T-cell (primary cell): ENCODE data around the gene UPF3A. TPM values are rescaled to one million over a fixed set of nuclear protein-coding genes. Genes with fewer than 3 reads are reported as not detected.

ENCODE experiments used
- ATAC-seq, 4 experiments: fragments of 200-7000 bp in 3 of 4; fragments of 150-1000 bp in 1 of 4; cut with Tn5 transposase; replicated peaks in 1 of 4; 1 replicate in 3 of 4; 2 replicates in 1 of 4; pipeline ENCODE4 v1.10.0; 2021; ENCODE audit warnings: moderate library complexity in 3 of 4, mild to moderate bottlenecking in 2 of 4, moderate number of reproducible peaks in 1 of 4
- CTCF ChIA-PET, 2 donors: fragments of 300-600 bp; sonication (Branson Sonifier 250); formaldehyde crosslinking; loops; one replicate each; lab custom pipeline; 2022; ENCODE audit warnings: antibody characterized with exemption in 2 of 2; lab: Charles Lee
- POLR2A ChIA-PET, 2 donors: fragments of 300-600 bp; sonication (Branson Sonifier 250); formaldehyde crosslinking; loops; one replicate each; lab custom pipeline; 2022; ENCODE audit warnings: antibody characterized with exemption in 2 of 2; lab: Charles Lee
- DNase-seq, 35 experiments: peaks; one replicate each; pipeline versions ENCODE4 v3.0.0 to v3.0.0-alpha.2; 2013 to 2023
- H3K27ac ChIP-seq: one replicate; pipeline ENCODE4 v1.5.1; 2013; ENCODE audit warnings: low read length
- H3K27me3 ChIP-seq, 2 experiments: replicated peaks in 1 of 2; 1 replicate in 1 of 2; 2 replicates in 1 of 2; pipeline versions ENCODE4 v1.6.1 to v1.7.0; 2013; ENCODE audit warnings: low read length in 1 of 2, mixed read lengths in 1 of 2; ENCODE audit not compliant: control insufficient read depth in 2 of 2, insufficient read depth in 2 of 2; ENCODE audit errors: extremely low read depth in 1 of 2
- H3K36me3 ChIP-seq, 2 donors: 1 replicate in 1 of 2; 2 replicates in 1 of 2; pipeline versions ENCODE4 v1.6.1 to v1.7.0; 2013; ENCODE audit warnings: low read length in 1 of 2; ENCODE audit not compliant: control insufficient read depth in 2 of 2, insufficient read depth in 1 of 2; ENCODE audit errors: extremely low read depth in 1 of 2
- H3K4me1 ChIP-seq, 2 experiments: 1 replicate in 1 of 2; 2 replicates in 1 of 2; pipeline versions ENCODE4 v1.6.1 to v1.7.0; 2013; ENCODE audit warnings: low read length in 2 of 2, mixed read lengths in 1 of 2; ENCODE audit not compliant: insufficient read depth in 2 of 2, control insufficient read depth in 1 of 2; ENCODE audit errors: extremely low read depth in 1 of 2
- H3K4me3 ChIP-seq, 2 donors: 1 replicate in 1 of 2; 2 replicates in 1 of 2; pipeline versions ENCODE4 v1.5.1 to v1.7.0; 2013; ENCODE audit warnings: mild to moderate bottlenecking in 2 of 2, low read length in 1 of 2, moderate library complexity in 1 of 2; ENCODE audit not compliant: control insufficient read depth in 1 of 2; ENCODE audit errors: extremely low read depth in 1 of 2
- H3K9me3 ChIP-seq: 2 replicates; pipeline ENCODE4 v1.7.0; 2013
- H3K27ac Mint-ChIP-seq, 2 donors: one replicate each; pipeline ENCODE4 v1.8.0; 2020 to 2021; ENCODE audit warnings: mild to moderate bottlenecking in 2 of 2, mixed read lengths in 2 of 2
- H3K27me3 Mint-ChIP-seq, 2 donors: one replicate each; pipeline ENCODE4 v1.8.0; 2021 to 2022; ENCODE audit warnings: mixed read lengths in 2 of 2
- H3K36me3 Mint-ChIP-seq: one replicate; pipeline ENCODE4 v1.8.0; 2021; ENCODE audit warnings: mixed read lengths
- H3K4me1 Mint-ChIP-seq, 3 donors: one replicate each; pipeline ENCODE4 v1.8.0; 2020 to 2022; ENCODE audit warnings: mixed read lengths in 3 of 3, mild to moderate bottlenecking in 1 of 3
- H3K4me3 Mint-ChIP-seq, 3 donors: one replicate each; pipeline ENCODE4 v1.8.0; 2020 to 2022; ENCODE audit warnings: mild to moderate bottlenecking in 3 of 3, mixed read lengths in 3 of 3, moderate library complexity in 3 of 3
- H3K9me3 Mint-ChIP-seq, 3 donors: one replicate each; pipeline ENCODE4 v1.8.0; 2020 to 2022; ENCODE audit warnings: mixed read lengths in 3 of 3
- WGBS: methylation state at CpG from one replicate; pipeline ENCODE4 v1.1.5; 2013; ENCODE audit warnings: missing lambda C conversion rate; ENCODE audit not compliant: insufficient coverage; 5-methylcytosine and 5-hydroxymethylcytosine counted together
- total RNA-seq, 35 experiments: library from RNA in 6 of 35; stranded (reverse) in 6 of 35; fragments of 120-200 nt in 1 of 35; gene quantifications; one replicate each; pipeline versions ENCODE4 v1.2.1 to v1.2.4 and lab custom pipeline; 2013 to 2026

UPF3A gene
- total RNA-seq, 5 donors from 2014 or later (not counting 1 experiment from before 2014, with no cell fraction given) = 40.5 to 105 (median 68.0) TPM

DNA sequence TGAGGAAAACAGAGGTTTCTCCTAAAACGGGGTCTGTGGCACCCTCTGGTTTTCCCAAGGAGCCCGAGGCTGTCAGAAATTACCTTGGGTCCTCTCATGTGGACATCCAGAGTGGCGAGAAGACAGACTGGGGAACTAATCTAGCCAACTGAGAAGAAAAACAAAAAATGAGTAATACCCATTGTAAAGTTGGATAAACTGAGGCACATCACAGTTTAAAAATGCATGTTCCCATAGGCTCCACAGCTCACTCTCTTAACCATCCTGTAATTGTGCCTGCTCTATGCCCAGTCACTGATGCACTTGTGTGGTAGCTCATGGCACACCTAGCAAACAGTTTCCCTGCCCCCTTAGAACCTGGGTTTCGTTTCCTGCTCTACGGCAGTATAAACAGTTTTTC is 15.2 kb upstream of the UPF3A start:
- peaks cover 0 to 54% of the 10 kb centered on the region in 2 donors for H3K36me3 ChIP-seq
- ATAC-seq = no peak
- CTCF ChIA-PET = interaction anchor here in 1 of 2 donors (0.7 kb wide), 2 partner anchors 36 to 46 kb away, joined by 3 read pairs; no protein-coding TSS in a partner anchor

DNA sequence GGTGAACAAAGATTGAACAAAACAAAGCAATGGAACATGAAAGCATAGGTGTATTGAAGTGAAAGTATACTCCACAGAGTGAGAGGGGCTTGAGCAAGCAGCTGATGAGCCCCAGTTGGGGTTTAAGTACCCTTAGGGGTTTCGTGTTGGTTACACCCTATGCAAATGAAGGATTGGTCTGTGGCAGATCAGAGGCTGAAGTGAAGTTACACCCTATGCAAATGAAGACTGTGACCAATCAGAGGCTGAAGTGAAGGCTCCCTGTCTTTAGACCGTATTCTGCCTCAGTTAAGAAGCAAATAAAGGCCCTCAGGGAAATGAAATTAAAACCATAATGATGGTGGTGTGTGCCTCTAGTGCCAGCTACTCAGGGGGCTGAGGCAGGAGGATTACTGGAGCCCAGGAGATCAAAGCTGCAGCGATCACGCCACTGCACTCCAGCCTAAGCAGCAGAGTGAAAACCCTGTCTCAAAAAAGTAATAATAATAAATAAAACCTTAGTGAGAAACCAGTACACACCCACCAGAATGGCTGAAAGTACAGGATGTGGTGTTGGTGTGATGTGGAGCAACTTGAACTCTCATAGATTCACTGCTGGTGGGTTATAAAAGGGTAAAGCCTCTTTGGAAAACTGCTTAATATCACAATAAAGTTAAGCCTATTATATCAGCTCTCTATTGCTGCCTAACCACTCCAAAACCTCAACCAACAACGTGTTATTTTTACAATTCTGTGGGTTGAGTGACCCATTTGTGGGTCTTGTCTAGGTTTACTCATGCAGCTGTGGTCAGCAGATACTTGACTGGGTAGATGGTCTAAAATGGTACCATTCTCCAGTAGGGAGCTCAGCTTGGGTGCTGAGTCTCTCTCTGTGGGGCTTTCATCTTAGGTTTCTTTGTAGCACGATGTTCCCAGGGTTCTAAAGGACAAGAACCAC is 12.8 kb upstream of the UPF3A start:
- DNase-seq = peak in 10 of 35 experiments; percentile 4 to 50 (median 16)
- ChIA-PET CTCF (interaction anchor here in 1 of 2 donors (0.5 to 0.7 kb wide), 2 partner anchors 11 to 13 kb away, joined by 3 to 4 read pairs; no protein-coding TSS in a partner anchor), POLR2A (interaction anchor here in 1 of 2 donors (0.5 kb wide), 1 partner anchor 92 kb away, joined by 5 read pairs; no protein-coding TSS in a partner anchor)
- Histone ChIP-seq H3K36me3 (peaks cover 3 to 54% of the 10 kb centered on the region in 2 donors), H3K9me3 (no peaks in the 10 kb centered on the region), H3K4me1 (peaks cover 0 to 46% of the 10 kb centered on the region in 2 experiments), H3K4me3 (peak overlapping the region in 1 of 2 donors; percentile 42), H3K27me3 (no peaks in the 10 kb centered on the region), H3K27ac (peak overlapping the region; percentile 59)
- Mint-ChIP-seq H3K27ac (peak overlapping the region; percentile 70 to 88), H3K27me3 (no peaks in the 10 kb centered on the region), H3K36me3 (peaks cover 64% of the 10 kb centered on the region), H3K9me3 (no peaks in the 10 kb centered on the region), H3K4me1 (peaks cover 25 to 36% (median 33%) of the 10 kb centered on the region in 3 donors), H3K4me3 (peak overlapping the region; percentile 44 to 57 (median 48))
- WGBS = 27% methylated on average over 2 of the region's 6 CpGs
- ATAC-seq = peak in 3 of 4 experiments; percentile 36 to 65 (median 63)

More for the DNA sequence above, 15.2 kb upstream of the UPF3A start:
- DNase-seq = no peak
- Histone ChIP-seq H3K27ac (no peak overlapping the region), H3K27me3 (no peaks in the 10 kb centered on the region), H3K4me3 (peak overlapping the region in 1 of 2 donors; percentile 9), H3K9me3 (no peaks in the 10 kb centered on the region), H3K4me1 (peaks cover 10 to 63% of the 10 kb centered on the region in 2 experiments)
- Mint-ChIP-seq H3K9me3 (no peaks in the 10 kb centered on the region), H3K4me3 (peak overlapping the region in 1 of 3 donors; percentile 13), H3K27ac (peak overlapping the region; percentile 55 to 61), H3K4me1 (peaks cover 38 to 58% (median 54%) of the 10 kb centered on the region in 3 donors), H3K27me3 (no peaks in the 10 kb centered on the region), H3K36me3 (peaks cover 64% of the 10 kb centered on the region)
- 83% methylated on average over 2 of the region's 5 CpGs for WGBS
- POLR2A ChIA-PET = interaction anchor here in 1 of 2 donors (0.7 kb wide), 1 partner anchor 270 kb away, joined by 4 read pairs; no protein-coding TSS in a partner anchor

DNA sequence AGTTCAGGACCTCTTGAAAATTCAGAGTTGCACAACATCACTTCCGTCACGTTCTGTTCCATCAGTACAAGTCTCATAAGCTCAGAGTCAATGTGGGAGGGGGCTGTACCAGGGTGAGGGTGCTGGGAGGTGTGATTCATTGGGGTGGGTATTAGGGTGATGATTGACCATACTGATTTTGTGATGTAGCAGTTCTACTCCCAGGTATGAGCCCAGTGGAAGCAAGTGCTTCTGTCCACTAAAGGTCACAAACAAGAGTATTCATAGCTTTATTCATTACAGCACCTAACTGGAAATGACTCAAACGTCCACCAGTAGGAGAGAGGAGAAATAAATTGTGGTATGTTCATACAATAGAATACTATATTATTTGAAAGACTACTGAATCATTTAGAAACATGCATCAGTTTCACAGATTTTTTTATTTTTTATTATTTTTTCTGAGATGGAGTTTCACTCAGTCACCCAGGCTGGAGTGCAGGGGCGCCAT is 12.1 kb upstream of the UPF3A start:
- no peak overlapping the region for H3K4me3 Mint-ChIP-seq
- DNase-seq (no peak), ATAC-seq (no peak)
- H3K9me3 Mint-ChIP-seq = no peaks in the 10 kb centered on the region
- CTCF ChIA-PET = interaction anchor here in 1 of 2 donors (0.7 kb wide), 1 partner anchor 10 kb away, joined by 4 read pairs; no protein-coding TSS in a partner anchor
- peaks cover 3 to 55% of the 10 kb centered on the region in 2 donors for H3K36me3 ChIP-seq
- peaks cover 22 to 32% (median 29%) of the 10 kb centered on the region in 3 donors for H3K4me1 Mint-ChIP-seq
- WGBS = no CpG with 5 or more reads among the region's 4 CpGs
- peaks cover 63% of the 10 kb centered on the region for H3K36me3 Mint-ChIP-seq
- H3K4me3 ChIP-seq = no peak overlapping the region
- no peaks in the 10 kb centered on the region for H3K27me3 ChIP-seq
- peak overlapping the region; percentile 59 for H3K27ac ChIP-seq
- H3K27ac Mint-ChIP-seq = peak overlapping the region; percentile 70 to 80
- peaks cover 0 to 41% of the 10 kb centered on the region in 2 experiments for H3K4me1 ChIP-seq
- H3K9me3 ChIP-seq = no peaks in the 10 kb centered on the region
- H3K27me3 Mint-ChIP-seq = no peaks in the 10 kb centered on the region
- POLR2A ChIA-PET = no interaction called here

DNA sequence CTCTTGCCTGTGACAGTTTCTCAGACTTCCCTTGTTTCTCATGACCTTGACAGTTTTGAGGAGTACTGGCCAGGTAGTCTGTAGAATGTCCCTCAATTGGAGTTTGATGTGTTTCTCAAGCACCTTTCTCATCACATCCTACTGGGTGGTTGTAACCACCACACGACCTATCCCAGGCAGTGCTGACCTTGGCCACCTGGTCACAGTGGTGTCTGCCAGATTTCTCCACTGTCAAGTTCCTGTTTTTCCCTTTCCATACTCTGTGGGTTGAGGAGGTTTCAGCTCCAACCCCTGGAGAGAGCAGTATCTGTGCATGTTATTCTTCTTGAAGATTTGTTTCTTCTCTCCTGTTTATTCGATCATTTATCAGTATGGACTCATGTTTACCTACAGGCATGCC is 8.4 kb upstream of the UPF3A start:
- Histone ChIP-seq H3K4me3 (no peak overlapping the region), H3K27ac (no peak overlapping the region), H3K36me3 (peaks cover 14 to 37% of the 10 kb centered on the region in 2 donors), H3K4me1 (peaks cover 0 to 14% of the 10 kb centered on the region in 2 experiments), H3K9me3 (no peaks in the 10 kb centered on the region), H3K27me3 (no peaks in the 10 kb centered on the region)
- H3K4me1 Mint-ChIP-seq = peaks cover 16 to 21% (median 18%) of the 10 kb centered on the region in 3 donors
- no peaks in the 10 kb centered on the region for H3K27me3 Mint-ChIP-seq
- H3K27ac Mint-ChIP-seq = peak overlapping the region in 1 of 2 donors; percentile 29
- CTCF ChIA-PET = no interaction called here
- no peaks in the 10 kb centered on the region for H3K9me3 Mint-ChIP-seq
- no peak for DNase-seq
- no CpG with 5 or more reads among the region's 2 CpGs for WGBS
- peaks cover 57% of the 10 kb centered on the region for H3K36me3 Mint-ChIP-seq
- POLR2A ChIA-PET = interaction anchor here in 1 of 2 donors (0.5 kb wide), 2 partner anchors 428 to 1541 kb away, joined by 3 to 5 read pairs; no protein-coding TSS in a partner anchor
- H3K4me3 Mint-ChIP-seq = no peak overlapping the region
- ATAC-seq = no peak

DNA sequence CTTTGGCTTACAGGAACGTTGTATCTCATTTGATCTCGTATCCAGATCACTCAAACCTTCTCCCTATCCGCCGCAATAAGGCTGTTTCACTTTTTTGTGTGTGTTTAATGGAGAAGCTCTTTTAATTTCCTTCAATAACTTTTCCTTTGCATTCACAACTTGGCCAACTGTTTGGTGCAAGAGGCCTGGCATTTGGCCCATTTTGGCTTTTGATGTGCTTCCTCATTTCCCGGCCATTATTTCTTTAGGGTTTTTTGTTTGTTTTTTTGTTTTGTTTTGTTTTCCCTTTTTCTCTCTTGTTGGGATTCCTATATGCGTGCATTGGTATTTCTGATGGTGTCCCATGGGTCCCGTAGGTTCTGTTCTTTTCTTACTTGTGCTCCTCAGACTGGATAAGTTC is 6.1 kb upstream of the UPF3A start:
- Mint-ChIP-seq H3K9me3 (no peaks in the 10 kb centered on the region), H3K4me3 (no peak overlapping the region), H3K27me3 (no peaks in the 10 kb centered on the region), H3K36me3 (peaks cover 40% of the 10 kb centered on the region), H3K27ac (peak overlapping the region in 1 of 2 donors; percentile 1), H3K4me1 (peaks cover 20 to 26% (median 26%) of the 10 kb centered on the region in 3 donors)
- CTCF ChIA-PET = interaction anchor here in 1 of 2 donors (0.6 kb wide), 1 partner anchor 11 kb away, joined by 3 read pairs; no protein-coding TSS in a partner anchor
- Histone ChIP-seq H3K4me1 (peaks cover 9 to 20% of the 10 kb centered on the region in 2 experiments), H3K36me3 (peaks cover 14 to 25% of the 10 kb centered on the region in 2 donors), H3K4me3 (no peak overlapping the region), H3K27ac (no peak overlapping the region), H3K27me3 (no peaks in the 10 kb centered on the region), H3K9me3 (no peaks in the 10 kb centered on the region)
- ATAC-seq (no peak), DNase-seq (no peak)
- no CpG with 5 or more reads among the region's 7 CpGs for WGBS
- POLR2A ChIA-PET = no interaction called here

DNA sequence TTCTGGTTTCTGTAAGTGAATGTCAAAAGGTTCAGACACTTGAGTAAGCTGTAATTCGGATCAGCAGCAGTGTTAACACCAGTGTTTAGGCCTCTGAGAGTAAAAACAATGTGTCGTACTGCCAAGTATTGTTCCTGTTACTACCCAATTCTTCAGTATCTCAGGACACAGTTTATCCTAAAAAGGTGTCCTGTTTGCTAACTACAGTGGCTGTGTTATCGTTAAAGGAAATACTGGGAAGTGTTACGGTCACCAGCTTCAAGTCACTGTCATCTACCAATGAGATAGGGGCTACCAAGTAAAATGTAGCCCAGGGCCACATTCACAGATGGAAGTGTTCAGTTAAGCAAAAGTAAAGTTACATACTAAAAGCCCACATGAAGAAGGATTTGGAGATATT is 2.3 kb upstream of the UPF3A start:
- peak overlapping the region; percentile 95 to 97 for H3K27ac Mint-ChIP-seq
- no CpG with 5 or more reads among the region's 4 CpGs for WGBS
- H3K36me3 Mint-ChIP-seq = peaks cover 26% of the 10 kb centered on the region
- Histone ChIP-seq H3K9me3 (no peaks in the 10 kb centered on the region), H3K4me1 (peaks cover 29 to 31% of the 10 kb centered on the region in 2 experiments), H3K36me3 (peaks cover 9 to 11% of the 10 kb centered on the region in 2 donors), H3K27ac (peak overlapping the region; percentile 27), H3K27me3 (no peaks in the 10 kb centered on the region), H3K4me3 (no peak overlapping the region)
- H3K9me3 Mint-ChIP-seq = no peaks in the 10 kb centered on the region
- H3K27me3 Mint-ChIP-seq = no peaks in the 10 kb centered on the region
- CTCF ChIA-PET = interaction anchor here (0.7 to 1.2 kb wide), 2 partner anchors 10 to 34 kb away, joined by 3 to 4 read pairs; no protein-coding TSS in a partner anchor
- POLR2A ChIA-PET = no interaction called here
- ATAC-seq (no peak), DNase-seq (peak in 1 of 35 experiments; percentile 12)
- peaks cover 36 to 46% (median 42%) of the 10 kb centered on the region in 3 donors for H3K4me1 Mint-ChIP-seq
- peak overlapping the region in 2 of 3 donors; percentile 83 to 91 for H3K4me3 Mint-ChIP-seq
